GM12874 (cell line): Measurements from ENCODE around the gene CARM1.
A peak's percentile ranks its signal among the peaks of the same experiment; 100 is the strongest.

Source experiments
- TF ChIP-seq, protein P1 (sequence below): IDR thresholded peaks from 2 replicates; pipeline ENCODE4 v1.5.1; 2011; ENCODE audit warnings: low read depth, mild to moderate bottlenecking, control low read depth, low read length, moderate library complexity; ENCODE audit not compliant: insufficient read depth

The CARM1 gene

DNA sequence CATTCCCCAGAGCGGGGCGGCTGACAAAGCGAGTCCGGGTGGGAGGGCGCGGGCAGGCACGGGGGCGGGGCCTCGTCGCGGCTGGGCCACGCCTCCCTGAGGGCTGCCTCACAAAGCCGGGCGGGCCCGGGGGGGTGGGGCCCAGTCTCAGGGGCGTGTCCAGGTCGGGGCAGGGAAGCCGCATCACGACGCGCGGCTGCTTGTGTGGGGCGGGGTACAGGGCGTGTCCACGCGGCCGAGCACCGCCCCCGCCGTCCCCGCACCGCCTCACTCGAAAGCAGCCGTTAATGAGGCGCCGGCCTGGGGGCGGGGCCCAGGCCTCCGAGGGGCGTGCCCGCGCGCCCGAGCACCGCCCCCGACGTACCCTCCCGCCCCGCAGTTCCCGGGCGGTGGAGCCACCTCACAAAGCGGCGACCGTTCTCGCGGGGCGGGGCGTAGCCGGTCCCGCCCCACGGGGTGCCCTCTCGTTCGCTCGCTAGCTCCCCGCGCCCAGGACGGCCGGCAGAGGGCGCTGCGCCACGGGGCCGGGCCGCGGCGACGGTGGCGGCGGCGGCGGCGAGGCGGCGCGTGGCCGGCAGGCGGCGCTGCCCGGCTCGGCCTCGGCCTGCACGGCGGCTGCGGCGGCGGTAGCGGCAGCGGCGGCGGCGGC, at the start of gene CARM1:
Gene CARM1 (plus strand): TSS at position 599 of the 649 bp plus-strand sequence. CDS start 150 bp downstream, outside the sequence.
- TF ChIP-seq, protein P1, sequence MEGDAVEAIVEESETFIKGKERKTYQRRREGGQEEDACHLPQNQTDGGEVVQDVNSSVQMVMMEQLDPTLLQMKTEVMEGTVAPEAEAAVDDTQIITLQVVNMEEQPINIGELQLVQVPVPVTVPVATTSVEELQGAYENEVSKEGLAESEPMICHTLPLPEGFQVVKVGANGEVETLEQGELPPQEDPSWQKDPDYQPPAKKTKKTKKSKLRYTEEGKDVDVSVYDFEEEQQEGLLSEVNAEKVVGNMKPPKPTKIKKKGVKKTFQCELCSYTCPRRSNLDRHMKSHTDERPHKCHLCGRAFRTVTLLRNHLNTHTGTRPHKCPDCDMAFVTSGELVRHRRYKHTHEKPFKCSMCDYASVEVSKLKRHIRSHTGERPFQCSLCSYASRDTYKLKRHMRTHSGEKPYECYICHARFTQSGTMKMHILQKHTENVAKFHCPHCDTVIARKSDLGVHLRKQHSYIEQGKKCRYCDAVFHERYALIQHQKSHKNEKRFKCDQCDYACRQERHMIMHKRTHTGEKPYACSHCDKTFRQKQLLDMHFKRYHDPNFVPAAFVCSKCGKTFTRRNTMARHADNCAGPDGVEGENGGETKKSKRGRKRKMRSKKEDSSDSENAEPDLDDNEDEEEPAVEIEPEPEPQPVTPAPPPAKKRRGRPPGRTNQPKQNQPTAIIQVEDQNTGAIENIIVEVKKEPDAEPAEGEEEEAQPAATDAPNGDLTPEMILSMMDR = peak; percentile 79

DNA sequence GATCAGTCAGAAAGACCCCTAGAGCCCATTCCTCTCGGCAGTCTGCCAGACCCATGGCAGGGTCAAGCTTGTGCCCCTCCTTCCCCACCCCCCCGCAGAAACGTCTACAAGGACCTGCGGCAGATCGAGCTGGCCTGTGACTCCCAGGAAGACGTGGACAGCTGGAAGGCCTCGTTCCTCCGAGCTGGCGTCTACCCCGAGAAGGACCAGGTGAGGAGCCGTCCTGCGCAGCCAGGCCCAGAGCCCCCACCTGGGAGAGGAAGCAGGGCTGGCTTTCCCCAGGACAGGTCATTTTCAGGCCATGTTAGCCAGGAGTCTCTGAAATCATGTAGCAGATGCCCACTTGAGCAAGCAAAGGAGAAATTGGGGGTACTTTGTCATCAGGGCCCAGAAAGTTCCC, 47.7 kb upstream of the CARM1 start:
- TF ChIP-seq, protein P1 = no peak

DNA sequence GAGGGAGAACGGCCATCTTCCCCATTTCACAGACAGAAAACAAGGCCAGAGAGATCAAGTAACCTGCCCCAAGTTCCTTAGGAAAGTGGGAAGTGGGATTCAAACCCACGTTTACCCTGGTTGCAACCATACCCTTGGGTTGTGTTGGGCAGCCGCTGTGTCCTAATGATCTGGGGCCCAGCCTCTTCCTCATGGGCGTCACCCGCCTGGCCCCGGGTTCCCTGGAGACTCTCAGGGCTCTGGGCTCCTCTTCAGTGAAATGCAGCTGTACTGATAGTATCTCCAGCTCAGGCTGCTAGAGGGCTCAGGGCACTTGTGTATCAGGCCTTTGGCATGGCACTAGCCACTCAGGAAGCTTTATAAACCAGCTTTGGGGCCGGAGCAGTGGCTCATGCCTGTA, 45.1 kb upstream of the CARM1 start:
- TF ChIP-seq, protein P1 = no peak

DNA sequence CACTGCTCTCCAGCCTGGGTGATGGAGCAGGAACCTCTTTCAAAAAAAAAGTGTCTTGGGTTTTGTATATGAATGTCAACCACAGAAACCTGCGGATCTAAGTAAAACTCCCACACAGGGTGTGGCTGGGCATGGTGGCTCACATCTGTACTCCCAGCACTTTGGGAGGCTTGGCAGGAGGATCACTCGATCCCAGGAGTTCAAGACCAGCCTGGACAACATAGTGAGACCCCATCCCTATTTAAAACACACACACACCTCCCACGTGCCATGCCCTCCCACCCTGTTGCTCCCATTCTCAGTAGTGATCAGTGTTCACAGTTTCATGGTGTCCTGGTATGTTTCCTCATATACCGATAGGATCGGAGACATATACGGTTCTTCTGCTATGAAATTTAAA, 44.5 kb upstream of the CARM1 start:
- TF ChIP-seq, protein P1 = no peak

DNA sequence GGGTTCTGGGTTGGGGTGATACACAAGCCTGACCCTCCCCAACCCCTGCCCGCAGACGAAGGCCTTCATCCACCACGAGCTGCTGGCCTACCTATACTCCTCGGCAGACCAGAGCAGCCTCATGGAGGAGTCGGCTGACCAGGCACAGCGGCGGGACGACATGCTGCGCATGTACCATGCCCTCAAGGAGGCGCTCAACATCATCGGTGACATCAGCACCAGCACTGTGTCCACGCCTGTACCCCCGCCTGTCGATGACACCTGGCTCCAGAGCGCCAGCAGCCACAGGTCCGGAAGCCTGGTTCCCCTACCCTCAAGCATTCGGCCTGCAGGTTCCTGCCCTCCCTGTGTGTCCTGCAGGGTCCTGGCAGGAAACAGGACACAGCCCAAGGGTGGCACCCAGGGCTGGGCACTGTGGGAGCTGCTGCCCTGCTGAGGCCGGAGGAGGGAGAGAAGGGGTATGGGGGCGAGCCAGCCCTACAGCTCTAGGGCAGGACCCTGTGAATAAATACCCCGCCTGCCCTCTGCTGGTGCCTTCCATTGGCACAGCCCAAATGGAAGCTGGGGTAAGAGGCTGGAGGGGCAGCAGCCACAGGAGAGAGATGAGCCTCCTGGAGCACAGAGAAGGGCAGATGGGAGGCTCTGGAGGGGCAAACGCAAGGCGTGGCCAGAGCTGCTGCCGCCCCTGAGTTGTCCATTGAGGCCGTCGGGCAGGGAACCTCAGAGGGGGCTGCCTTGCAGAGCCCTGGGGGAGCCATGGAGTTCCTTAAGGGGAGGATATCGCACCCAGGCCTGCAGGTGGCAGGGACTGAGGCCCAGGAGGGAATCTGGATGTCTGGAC, 42.2 kb upstream of the CARM1 start:
- TF ChIP-seq, protein P1 = 0 out of 2 replicates have a peak, but pooled peaks have one; percentile 5

DNA sequence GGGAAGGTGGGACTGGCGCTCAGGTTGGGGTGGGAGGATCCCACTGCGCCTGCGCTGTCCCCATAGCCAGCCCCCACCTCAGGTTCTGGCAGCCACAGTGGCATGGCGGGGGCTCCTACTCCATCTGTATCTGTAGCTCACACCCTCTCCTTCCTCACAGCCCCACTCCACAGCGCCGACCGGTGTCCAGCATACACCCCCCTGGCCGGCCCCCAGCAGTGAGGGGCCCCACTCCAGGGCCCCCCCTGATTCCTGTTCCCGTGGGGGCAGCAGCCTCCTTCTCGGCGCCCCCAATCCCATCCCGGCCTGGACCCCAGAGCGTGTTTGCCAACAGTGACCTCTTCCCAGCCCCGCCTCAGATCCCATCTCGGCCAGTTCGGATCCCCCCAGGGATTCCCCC, 41.4 kb upstream of the CARM1 start:
- TF ChIP-seq, protein P1 = no peak

DNA sequence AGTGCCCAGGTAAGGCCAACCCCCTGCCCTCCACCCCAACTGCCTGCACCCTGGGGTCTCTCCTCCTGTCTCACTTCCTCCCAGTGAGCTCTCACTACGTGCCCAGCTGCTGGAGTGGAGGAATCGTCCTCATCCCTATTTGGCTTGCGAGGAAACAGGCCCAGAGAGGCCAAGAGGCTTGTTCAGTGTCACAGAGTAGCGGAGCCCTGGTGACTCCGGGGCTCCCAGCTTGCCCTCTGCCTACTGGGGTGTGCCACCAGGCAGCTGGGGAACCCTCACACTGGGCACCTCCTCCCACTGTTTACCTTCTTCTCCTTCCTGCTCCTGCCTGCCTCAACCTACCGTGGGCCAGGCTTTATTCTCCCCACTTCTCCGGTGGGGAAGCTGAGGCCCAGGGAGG, 41.0 kb upstream of the CARM1 start:
- TF ChIP-seq, protein P1 = no peak
